CD4-positive, CD25-positive, alpha-beta regulatory T cell (primary cell): ENCODE measurements around the gene TAX1BP1. TPM values are rescaled to one million over a fixed set of nuclear protein-coding genes. Genes with fewer than 3 reads are reported as not detected.

Experiments
- ATAC-seq, 2 donors: fragments of 150-1000 bp; cut with Tn5 transposase; one replicate each; pipeline ENCODE4 v1.10.0; 2021; ENCODE audit warnings: low read depth in 2 of 2, moderate number of reproducible peaks in 2 of 2, moderate library complexity in 1 of 2
- DNase-seq, 3 donors: peaks; one replicate each; pipeline versions ENCODE4 v3.0.0 to v3.0.0-alpha.2; 2012 to 2022; ENCODE audit warnings: mixed read lengths in 1 of 3
- H3K27ac ChIP-seq: one replicate; pipeline ENCODE4 v1.7.0; 2013; ENCODE audit warnings: mild to moderate bottlenecking, low read length; ENCODE audit not compliant: insufficient read depth, poor library complexity, severe bottlenecking
- H3K27me3 ChIP-seq: one replicate; pipeline ENCODE4 v1.7.0; 2013; ENCODE audit warnings: low read length; ENCODE audit not compliant: control insufficient read depth, insufficient read depth
- H3K36me3 ChIP-seq: one replicate; pipeline ENCODE4 v1.7.0; 2013; ENCODE audit warnings: mild to moderate bottlenecking, low read length, moderate library complexity; ENCODE audit not compliant: control insufficient read depth, insufficient read depth
- H3K4me1 ChIP-seq: 2 replicates; pipeline ENCODE4 v1.7.0; 2013; ENCODE audit warnings: mild to moderate bottlenecking, low read length; ENCODE audit not compliant: insufficient read depth, control insufficient read depth, poor library complexity, severe bottlenecking
- H3K4me3 ChIP-seq: one replicate; pipeline ENCODE4 v1.7.0; 2013; ENCODE audit warnings: low read depth, mild to moderate bottlenecking, low read length, moderate library complexity
- H3K9me3 ChIP-seq, 2 experiments: 1 replicate in 1 of 2; 2 replicates in 1 of 2; pipeline ENCODE4 v1.7.0; 2013; ENCODE audit warnings: low read length in 2 of 2, mild to moderate bottlenecking in 1 of 2, moderate library complexity in 1 of 2; ENCODE audit not compliant: control insufficient read depth in 2 of 2
- H3K27ac Mint-ChIP-seq, 3 donors: one replicate each; pipeline ENCODE4 v1.8.0; 2020 to 2022; ENCODE audit warnings: mild to moderate bottlenecking in 3 of 3, mixed read lengths in 3 of 3, moderate library complexity in 2 of 3
- H3K27me3 Mint-ChIP-seq: one replicate; pipeline ENCODE4 v1.8.0; 2022; ENCODE audit warnings: mild to moderate bottlenecking, mixed read lengths
- H3K36me3 Mint-ChIP-seq: one replicate; pipeline ENCODE4 v1.8.0; 2020; ENCODE audit warnings: mixed read lengths
- H3K4me1 Mint-ChIP-seq, 4 donors: one replicate each; pipeline ENCODE4 v1.8.0; 2020 to 2022; ENCODE audit warnings: mixed read lengths in 4 of 4, mild to moderate bottlenecking in 1 of 4
- H3K4me3 Mint-ChIP-seq, 4 donors: one replicate each; pipeline ENCODE4 v1.8.0; 2020 to 2022; ENCODE audit warnings: mild to moderate bottlenecking in 4 of 4, mixed read lengths in 4 of 4, moderate library complexity in 3 of 4
- H3K9me3 Mint-ChIP-seq, 7 donors: one replicate each; pipeline ENCODE4 v1.8.0; 2020 to 2022; ENCODE audit warnings: mixed read lengths in 7 of 7, mild to moderate bottlenecking in 3 of 7, moderate library complexity in 2 of 7
- polyA plus RNA-seq, 4 donors: library from polyadenylated mRNA; unstranded; fragments of 300-500 nt; fragmentation: Illumina TruSeq; gene quantifications; one replicate each; pipeline ENCODE4 v1.2.3, GENCODE V29; 2021
- total RNA-seq: library from RNA; stranded (reverse); gene quantifications from one replicate; pipeline ENCODE4 v1.2.3, GENCODE V29; 2022

The TAX1BP1 gene
- total and polyA plus RNA-seq, 5 donors from 2014 or later, result 107 to 159 (median 130) TPM

- H3K36me3 Mint-ChIP-seq, result peaks cover 40% of the 10 kb centered on the region
- H3K36me3 ChIP-seq, result peaks cover 36% of the 10 kb centered on the region
- DNase-seq, result no peak
- no peak overlapping the region for H3K4me3 ChIP-seq
- H3K27me3 ChIP-seq, result no peaks in the 10 kb centered on the region
- no peak for ATAC-seq
- peaks cover 4% of the 10 kb centered on the region for H3K4me1 ChIP-seq
- H3K27me3 Mint-ChIP-seq, result no peaks in the 10 kb centered on the region
- H3K4me3 Mint-ChIP-seq, result no peak overlapping the region
- H3K9me3 Mint-ChIP-seq, result no peaks in the 10 kb centered on the region
- H3K9me3 ChIP-seq, result no peaks in the 10 kb centered on the region
- no peak overlapping the region for H3K27ac Mint-ChIP-seq
- peaks cover 21 to 45% (median 26%) of the 10 kb centered on the region in 4 donors for H3K4me1 Mint-ChIP-seq
- H3K27ac ChIP-seq, result no peak overlapping the region
These were observed 27.4 kb downstream of the TAX1BP1 start for GRCh38 chr7:27767374-27767773.

- H3K27ac Mint-ChIP-seq, result peak overlapping the region in 2 of 3 donors; percentile 30 to 50
- no peaks in the 10 kb centered on the region for H3K27me3 Mint-ChIP-seq
- H3K36me3 ChIP-seq, result peaks cover 37% of the 10 kb centered on the region
These were observed 31.1 kb downstream of the TAX1BP1 start for GRCh38 chr7:27771111-27771510.

GRCh38 chr7:27774717-27775328 lies 34.9 kb downstream of the TAX1BP1 start:
- Histone ChIP-seq H3K36me3 (peaks cover 49% of the 10 kb centered on the region), H3K27ac (no peak overlapping the region), H3K27me3 (no peaks in the 10 kb centered on the region), H3K4me3 (no peak overlapping the region), H3K4me1 (no peaks in the 10 kb centered on the region), H3K9me3 (no peaks in the 10 kb centered on the region)
- Mint-ChIP-seq H3K27ac (no peak overlapping the region), H3K4me3 (no peak overlapping the region), H3K4me1 (peaks cover 38 to 59% (median 44%) of the 10 kb centered on the region in 4 donors), H3K9me3 (no peaks in the 10 kb centered on the region), H3K27me3 (no peaks in the 10 kb centered on the region), H3K36me3 (peaks cover 38% of the 10 kb centered on the region)
- peak in 1 of 3 donors; percentile 36 for DNase-seq
- no peak for ATAC-seq

More at GRCh38 chr7:27771111-27771510, 31.1 kb downstream of the TAX1BP1 start:
- no peak for ATAC-seq
- Mint-ChIP-seq H3K9me3 (no peaks in the 10 kb centered on the region), H3K4me1 (peaks cover 34 to 44% (median 34%) of the 10 kb centered on the region in 4 donors), H3K4me3 (no peak overlapping the region), H3K36me3 (peaks cover 31% of the 10 kb centered on the region)
- no peak overlapping the region for H3K4me3 ChIP-seq
- no peak overlapping the region for H3K27ac ChIP-seq
- DNase-seq, result no peak
- no peaks in the 10 kb centered on the region for H3K4me1 ChIP-seq
- no peaks in the 10 kb centered on the region for H3K27me3 ChIP-seq
- H3K9me3 ChIP-seq, result no peaks in the 10 kb centered on the region

DNA sequence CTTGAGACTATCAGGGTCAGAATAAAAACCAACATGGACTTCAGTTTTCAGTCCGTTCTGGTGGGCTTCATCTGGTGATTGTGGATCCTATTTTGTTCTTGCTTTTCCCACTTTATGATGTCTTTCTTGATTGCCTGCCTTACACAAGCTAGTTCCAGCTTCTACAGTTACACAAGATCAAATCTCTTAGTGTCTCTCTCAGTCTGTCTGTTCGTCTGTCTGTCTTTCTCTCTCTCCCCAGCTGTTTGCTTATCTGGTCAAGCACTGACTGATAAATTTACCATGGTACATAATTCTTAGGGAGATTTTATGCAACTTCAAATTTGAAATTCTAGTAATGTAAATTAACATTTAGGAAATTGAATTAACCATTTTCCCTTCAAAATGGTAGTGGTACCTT lies 35.8 kb downstream of the TAX1BP1 start:
- Mint-ChIP-seq H3K9me3 (no peaks in the 10 kb centered on the region), H3K36me3 (peaks cover 35% of the 10 kb centered on the region), H3K4me1 (peaks cover 39 to 60% (median 42%) of the 10 kb centered on the region in 4 donors), H3K27ac (peak overlapping the region in 2 of 3 donors; percentile 61 to 79), H3K27me3 (no peaks in the 10 kb centered on the region), H3K4me3 (no peak overlapping the region)
- no peaks in the 10 kb centered on the region for H3K9me3 ChIP-seq
- no peak for DNase-seq
- no peak for ATAC-seq
- no peaks in the 10 kb centered on the region for H3K27me3 ChIP-seq
- no peak overlapping the region for H3K4me3 ChIP-seq
- H3K36me3 ChIP-seq, result peaks cover 40% of the 10 kb centered on the region
- no peaks in the 10 kb centered on the region for H3K4me1 ChIP-seq
- H3K27ac ChIP-seq, result no peak overlapping the region

DNA sequence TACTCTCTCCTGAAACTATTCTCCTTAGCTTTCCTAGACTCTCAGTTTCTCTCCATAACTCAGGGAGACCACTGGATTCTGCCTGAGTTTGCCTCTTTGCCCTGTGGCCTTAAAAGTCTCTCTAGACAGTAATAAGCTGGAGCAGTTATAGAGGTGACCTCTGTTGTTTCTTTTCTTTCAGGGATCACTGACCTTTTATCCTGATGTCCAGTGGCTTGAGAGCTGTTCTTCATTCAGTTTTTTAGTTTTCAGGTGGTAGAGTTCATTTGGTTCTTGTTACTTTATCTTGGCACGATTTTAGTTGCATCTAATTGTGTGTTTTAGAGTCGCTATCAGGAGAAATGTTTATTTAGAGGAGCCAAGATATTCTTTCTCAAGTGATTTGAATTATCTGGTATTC lies 37.7 kb downstream of the TAX1BP1 start:
- H3K27ac ChIP-seq, result no peak overlapping the region
- Mint-ChIP-seq H3K27ac (peak overlapping the region in 2 of 3 donors; percentile 5 to 20), H3K9me3 (no peaks in the 10 kb centered on the region), H3K4me3 (peak overlapping the region in 1 of 4 donors; percentile 51), H3K36me3 (peaks cover 23% of the 10 kb centered on the region), H3K27me3 (no peaks in the 10 kb centered on the region), H3K4me1 (peaks cover 31 to 62% (median 42%) of the 10 kb centered on the region in 4 donors)
- H3K27me3 ChIP-seq, result no peaks in the 10 kb centered on the region
- DNase-seq (no peak), ATAC-seq (no peak)
- no peaks in the 10 kb centered on the region for H3K4me1 ChIP-seq
- no peaks in the 10 kb centered on the region for H3K9me3 ChIP-seq
- no peak overlapping the region for H3K4me3 ChIP-seq
- H3K36me3 ChIP-seq, result peaks cover 31% of the 10 kb centered on the region

DNA sequence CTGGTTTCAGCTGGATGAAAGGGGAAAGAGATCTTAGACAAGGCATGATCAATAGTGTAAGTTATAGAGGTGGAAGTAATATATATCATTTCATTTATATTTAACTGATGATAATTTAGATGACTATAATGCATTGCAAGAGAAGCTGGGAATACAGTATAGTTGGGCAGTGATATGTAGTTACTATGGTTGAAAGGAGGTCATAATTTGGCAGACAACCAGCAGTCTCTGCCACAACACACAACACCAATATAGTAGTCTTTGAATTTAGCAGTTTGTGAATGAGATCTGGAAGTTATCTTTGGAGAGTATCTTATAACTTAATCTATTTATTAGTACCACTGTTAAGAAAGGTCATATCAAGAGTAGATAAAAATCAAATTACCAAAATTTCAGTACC lies 39.9 kb downstream of the TAX1BP1 start:
- ATAC-seq (no peak), DNase-seq (no peak)
- H3K27me3 ChIP-seq, result no peaks in the 10 kb centered on the region
- Mint-ChIP-seq H3K9me3 (no peaks in the 10 kb centered on the region), H3K36me3 (peaks cover 23% of the 10 kb centered on the region), H3K27ac (no peak overlapping the region), H3K4me3 (no peak overlapping the region), H3K27me3 (no peaks in the 10 kb centered on the region), H3K4me1 (peaks cover 31 to 61% (median 36%) of the 10 kb centered on the region in 4 donors)
- H3K36me3 ChIP-seq, result peaks cover 32% of the 10 kb centered on the region
- no peaks in the 10 kb centered on the region for H3K9me3 ChIP-seq
- H3K27ac ChIP-seq, result no peak overlapping the region
- no peaks in the 10 kb centered on the region for H3K4me1 ChIP-seq
- H3K4me3 ChIP-seq, result no peak overlapping the region

DNA sequence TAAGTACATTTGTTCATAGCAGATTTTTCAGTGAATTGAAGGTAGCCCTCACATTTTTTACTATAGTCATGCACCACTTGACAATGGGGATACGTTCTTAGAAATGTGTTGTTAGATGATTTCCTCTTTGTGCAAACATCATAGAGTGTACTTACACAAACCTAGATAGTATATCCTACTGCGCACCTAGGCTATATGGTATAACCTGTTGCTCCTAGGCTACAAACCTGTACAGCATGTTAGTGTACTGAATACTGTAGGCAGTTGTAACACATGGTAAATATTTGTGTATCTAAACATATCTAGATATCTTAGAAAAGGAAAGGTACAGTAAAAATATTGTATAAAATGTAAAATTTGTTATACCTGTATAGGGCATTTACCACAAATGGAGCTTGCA lies 41.2 kb downstream of the TAX1BP1 start:
- ATAC-seq (no peak), DNase-seq (no peak)
- Histone ChIP-seq H3K4me1 (no peaks in the 10 kb centered on the region), H3K27ac (no peak overlapping the region), H3K36me3 (peaks cover 40% of the 10 kb centered on the region), H3K4me3 (no peak overlapping the region), H3K9me3 (no peaks in the 10 kb centered on the region), H3K27me3 (no peaks in the 10 kb centered on the region)
- Mint-ChIP-seq H3K27ac (peak overlapping the region in 1 of 3 donors; percentile 50), H3K36me3 (peaks cover 24% of the 10 kb centered on the region), H3K27me3 (no peaks in the 10 kb centered on the region), H3K4me3 (no peak overlapping the region), H3K4me1 (peaks cover 20 to 48% (median 31%) of the 10 kb centered on the region in 4 donors), H3K9me3 (no peaks in the 10 kb centered on the region)

- Histone ChIP-seq H3K4me3 (no peak overlapping the region), H3K36me3 (peaks cover 51% of the 10 kb centered on the region), H3K27me3 (no peaks in the 10 kb centered on the region), H3K4me1 (no peaks in the 10 kb centered on the region), H3K9me3 (no peaks in the 10 kb centered on the region), H3K27ac (no peak overlapping the region)
- peaks cover 34% of the 10 kb centered on the region for H3K36me3 Mint-ChIP-seq
- H3K4me1 Mint-ChIP-seq, result peaks cover 12 to 38% (median 21%) of the 10 kb centered on the region in 4 donors
- DNase-seq (no peak), ATAC-seq (no peak)
- H3K9me3 Mint-ChIP-seq, result no peaks in the 10 kb centered on the region
- H3K27ac Mint-ChIP-seq, result no peak overlapping the region
- H3K27me3 Mint-ChIP-seq, result no peaks in the 10 kb centered on the region
- no peak overlapping the region for H3K4me3 Mint-ChIP-seq
These were observed 42.9 kb downstream of the TAX1BP1 start for GRCh38 chr7:27782849-27783248.
